GM23338 (cell line): ENCODE measurements around the gene CFAP300. TPM values are rescaled to one million over a fixed set of nuclear protein-coding genes. Genes with fewer than 3 reads are reported as not detected.

Source experiments
- ATAC-seq: fragments of 200-7000 bp; cut with Tn5 transposase; 3 replicates; pipeline ENCODE4 v1.9.1; 2020
- DNase-seq: peaks from one replicate; pipeline ENCODE4 v3.0.0-alpha.2; 2015; ENCODE audit warnings: low spot score
- H2AFZ ChIP-seq: fragments of 200-600 bp; sonication (generic); 2 replicates; pipeline ENCODE4 v1.8.0; 2016; ENCODE audit warnings: antibody characterized with exemption, mild to moderate bottlenecking, moderate library complexity
- H3F3A ChIP-seq: fragments of 200-600 bp; sonication (generic); replicated peaks from 2 replicates; pipeline ENCODE4 v1.8.0; 2017; ENCODE audit warnings: antibody characterized with exemption, mixed run types, low read depth
- H3K27ac ChIP-seq: fragments of 200-600 bp; sonication (generic); 2 replicates; pipeline ENCODE4 v1.6.1; 2016; ENCODE audit warnings: low read depth
- H3K27me3 ChIP-seq: fragments of 200-600 bp; sonication (generic); 2 replicates; pipeline ENCODE4 v1.8.0; 2016; ENCODE audit warnings: mild to moderate bottlenecking, mixed run types, moderate library complexity; ENCODE audit not compliant: insufficient read depth
- H3K36me3 ChIP-seq: fragments of 200-600 bp; sonication (generic); 2 replicates; pipeline ENCODE4 v1.8.0; 2016; ENCODE audit warnings: mild to moderate bottlenecking; ENCODE audit not compliant: insufficient read depth
- H3K4me1 ChIP-seq: fragments of 200-600 bp; sonication (generic); 2 replicates; pipeline ENCODE4 v1.8.0; 2016; ENCODE audit warnings: mild to moderate bottlenecking, moderate library complexity; ENCODE audit not compliant: insufficient read depth
- H3K4me2 ChIP-seq: fragments of 200-600 bp; sonication (generic); 2 replicates; pipeline ENCODE4 v1.7.1; 2017; ENCODE audit warnings: mixed run types
- H3K4me3 ChIP-seq: fragments of 200-600 bp; sonication (generic); 2 replicates; pipeline ENCODE4 v1.6.1; 2016; ENCODE audit warnings: mixed run types
- H3K79me2 ChIP-seq: fragments of 200-600 bp; sonication (generic); replicated peaks from 2 replicates; pipeline ENCODE4 v1.8.0; 2017; ENCODE audit warnings: mild to moderate bottlenecking; ENCODE audit not compliant: insufficient read depth
- H3K9me2 ChIP-seq: fragments of 200-600 bp; sonication (generic); 2 replicates; pipeline ENCODE4 v1.8.0; 2017; ENCODE audit not compliant: insufficient read depth
- H4K20me1 ChIP-seq: fragments of 200-600 bp; sonication (generic); replicated peaks from 2 replicates; pipeline ENCODE4 v1.8.0; 2017; ENCODE audit warnings: mild to moderate bottlenecking; ENCODE audit not compliant: insufficient read depth
- H3K27ac Mint-ChIP-seq: 2 replicates; pipeline ENCODE4 v1.8.0; 2020; ENCODE audit warnings: inconsistent platforms, mild to moderate bottlenecking, moderate library complexity, mixed read lengths
- H3K27me3 Mint-ChIP-seq: 3 replicates; pipeline ENCODE4 v1.8.0; 2022; ENCODE audit warnings: low read depth, mild to moderate bottlenecking, moderate library complexity, mixed read lengths, inconsistent platforms; ENCODE audit not compliant: insufficient read depth, poor library complexity
- H3K36me3 Mint-ChIP-seq: 3 replicates; pipeline ENCODE4 v1.8.0; 2021; ENCODE audit warnings: low read depth, mild to moderate bottlenecking, inconsistent platforms, moderate library complexity, mixed read lengths
- H3K4me1 Mint-ChIP-seq: 3 replicates; pipeline ENCODE4 v1.8.0; 2020; ENCODE audit warnings: mild to moderate bottlenecking, inconsistent platforms, mixed read lengths
- H3K4me3 Mint-ChIP-seq: 3 replicates; pipeline ENCODE4 v1.8.0; 2021; ENCODE audit warnings: moderate library complexity, mild to moderate bottlenecking, inconsistent platforms, mixed read lengths
- H3K9me3 Mint-ChIP-seq: 3 replicates; pipeline ENCODE4 v1.8.0; 2020; ENCODE audit warnings: moderate library complexity, mild to moderate bottlenecking, inconsistent platforms, mixed read lengths
- CREB1 ChIP-seq: fragments of 250-450 bp; sonication (Bioruptor Pico); IDR thresholded peaks from 2 replicates; pipeline ENCODE4 v1.5.0; 2020; ENCODE audit warnings: low read depth, mild to moderate bottlenecking, moderate library complexity
- EZH2 ChIP-seq: fragments of 200-600 bp; sonication (generic); IDR thresholded peaks from one replicate; pipeline ENCODE4 v1.8.0; 2017; ENCODE audit warnings: antibody characterized with exemption, mild to moderate bottlenecking, low read depth; ENCODE audit not compliant: unreplicated experiment
- EZH2phosphoT487 ChIP-seq: fragments of 200-600 bp; sonication (generic); IDR thresholded peaks from one replicate; pipeline ENCODE4 v1.8.1; 2018; ENCODE audit warnings: antibody characterized with exemption; ENCODE audit not compliant: unreplicated experiment
- JUNB ChIP-seq: IDR thresholded peaks from one replicate; pipeline ENCODE4 v1.6.1; 2016; ENCODE audit warnings: antibody characterized with exemption; ENCODE audit not compliant: unreplicated experiment
- NANOG ChIP-seq: IDR thresholded peaks from 2 replicates; pipeline ENCODE4 v1.6.1; 2016; ENCODE audit warnings: antibody characterized with exemption, borderline replicate concordance
- POLR2AphosphoS5 ChIP-seq: IDR thresholded peaks from 2 replicates; pipeline ENCODE4 v1.6.1; 2016; ENCODE audit warnings: antibody characterized with exemption, low read depth
- STAT1 ChIP-seq: IDR thresholded peaks from one replicate; pipeline ENCODE4 v1.6.1; 2016; ENCODE audit warnings: antibody characterized with exemption; ENCODE audit not compliant: unreplicated experiment
- ZNF114 ChIP-seq: fragments of 250-450 bp; sonication (Bioruptor Pico); IDR thresholded peaks from 2 replicates; pipeline ENCODE4 v1.5.0; 2020; ENCODE audit warnings: mild to moderate bottlenecking, moderate library complexity
- ZNF331 ChIP-seq: fragments of 250-450 bp; sonication (Bioruptor Pico); IDR thresholded peaks from 2 replicates; pipeline ENCODE4 v1.5.0; 2020; ENCODE audit warnings: low read depth, mild to moderate bottlenecking, moderate library complexity
- polyA plus RNA-seq: library from polyadenylated mRNA; unstranded; fragments of >200 nt; fragmentation: Nextera tagmentation; extraction: Ambion mirVana; gene quantifications from 2 replicates; pipeline ENCODE4 v1.2.1, GENCODE V29; 2016
- total RNA-seq: library from RNA; depleted of rRNA; stranded (reverse); fragments of >200 nt; shearing (Covaris generic); gene quantifications from 2 replicates; pipeline ENCODE4 v1.2.3, GENCODE V29; 2014
- TF ChIP-seq, protein P1 (sequence below): fragments of 250-450 bp; sonication (Bioruptor Pico); IDR thresholded peaks from 2 replicates; pipeline ENCODE4 v1.5.0; 2020; ENCODE audit warnings: mild to moderate bottlenecking, moderate library complexity
- TF ChIP-seq, protein P2 (sequence below), 2 experiments: fragments of 200-600 bp in 1 of 2; sonication (generic) in 1 of 2; conservative IDR thresholded peaks; 2 replicates each; pipeline versions ENCODE4 v1.5.1 to v1.6.1; 2016 to 2017; ENCODE audit warnings: antibody characterized with exemption in 2 of 2, low read depth in 2 of 2, mild to moderate bottlenecking in 2 of 2, moderate library complexity in 1 of 2
- TF ChIP-seq, protein P3 (sequence below): IDR thresholded peaks from 2 replicates; pipeline ENCODE4 v1.6.1; 2016; ENCODE audit warnings: antibody characterized with exemption
- TF ChIP-seq, protein P4 (sequence below): IDR thresholded peaks from one replicate; pipeline ENCODE4 v1.6.1; 2018; ENCODE audit warnings: antibody characterized with exemption; ENCODE audit not compliant: unreplicated experiment

CFAP300 gene
- total and polyA plus RNA-seq, 2 experiments from 2014 or later: 1.4 to 6.0 TPM

DNA sequence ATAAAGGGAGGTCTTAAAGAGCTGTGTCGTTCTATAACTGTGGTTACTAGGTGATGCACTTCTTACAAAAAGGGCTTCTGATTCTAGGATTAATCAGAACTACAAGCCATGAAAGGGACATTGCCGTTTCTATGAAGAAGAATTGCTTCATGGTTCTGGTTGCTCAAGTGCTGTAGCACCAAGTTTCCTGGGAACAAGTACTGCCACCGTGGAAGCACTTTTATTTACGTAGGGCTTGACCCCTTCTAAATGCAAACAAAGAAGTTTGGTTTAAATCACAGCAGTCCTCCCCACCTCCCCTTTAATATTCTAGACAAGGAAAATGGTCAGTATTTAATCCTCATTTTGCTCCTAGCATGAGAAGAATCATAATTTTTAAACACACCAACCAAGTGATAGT, 72.8 kb downstream of the CFAP300 start:
- Histone ChIP-seq H3K4me2 (peak overlapping the region; percentile 73), H3K4me1 (peaks cover 63% of the 10 kb centered on the region), H4K20me1 (no peaks in the 10 kb centered on the region), H3K4me3 (no peak overlapping the region), H3K9me2 (no peaks in the 10 kb centered on the region), H3K79me2 (peaks cover 94% of the 10 kb centered on the region), H3F3A (no peaks in the 10 kb centered on the region), H2AFZ (no peak overlapping the region), H3K27me3 (no peaks in the 10 kb centered on the region), H3K36me3 (no peaks in the 10 kb centered on the region), H3K27ac (peak overlapping the region; percentile 8)
- Mint-ChIP-seq H3K4me3 (peak overlapping the region; percentile 0; the same call in 2 of the 3 replicates), H3K4me1 (peaks cover 58% of the 10 kb centered on the region), H3K27ac (peak overlapping the region; percentile 10; the same call in 1 of the 2 replicates), H3K36me3 (peaks cover 39% of the 10 kb centered on the region), H3K27me3 (peaks cover 4% of the 10 kb centered on the region), H3K9me3 (peaks cover 22% of the 10 kb centered on the region)
- TF ChIP-seq ZNF114 (CRISPR knock-in tag) (no peak), EZH2 (no peak), ZNF331 (CRISPR knock-in tag) (no peak), POLR2AphosphoS5 (no peak), EZH2phosphoT487 (no peak), CREB1 (CRISPR knock-in tag) (no peak), STAT1 (no peak), JUNB (no peak), NANOG (no peak)
- TF ChIP-seq, protein P1, sequence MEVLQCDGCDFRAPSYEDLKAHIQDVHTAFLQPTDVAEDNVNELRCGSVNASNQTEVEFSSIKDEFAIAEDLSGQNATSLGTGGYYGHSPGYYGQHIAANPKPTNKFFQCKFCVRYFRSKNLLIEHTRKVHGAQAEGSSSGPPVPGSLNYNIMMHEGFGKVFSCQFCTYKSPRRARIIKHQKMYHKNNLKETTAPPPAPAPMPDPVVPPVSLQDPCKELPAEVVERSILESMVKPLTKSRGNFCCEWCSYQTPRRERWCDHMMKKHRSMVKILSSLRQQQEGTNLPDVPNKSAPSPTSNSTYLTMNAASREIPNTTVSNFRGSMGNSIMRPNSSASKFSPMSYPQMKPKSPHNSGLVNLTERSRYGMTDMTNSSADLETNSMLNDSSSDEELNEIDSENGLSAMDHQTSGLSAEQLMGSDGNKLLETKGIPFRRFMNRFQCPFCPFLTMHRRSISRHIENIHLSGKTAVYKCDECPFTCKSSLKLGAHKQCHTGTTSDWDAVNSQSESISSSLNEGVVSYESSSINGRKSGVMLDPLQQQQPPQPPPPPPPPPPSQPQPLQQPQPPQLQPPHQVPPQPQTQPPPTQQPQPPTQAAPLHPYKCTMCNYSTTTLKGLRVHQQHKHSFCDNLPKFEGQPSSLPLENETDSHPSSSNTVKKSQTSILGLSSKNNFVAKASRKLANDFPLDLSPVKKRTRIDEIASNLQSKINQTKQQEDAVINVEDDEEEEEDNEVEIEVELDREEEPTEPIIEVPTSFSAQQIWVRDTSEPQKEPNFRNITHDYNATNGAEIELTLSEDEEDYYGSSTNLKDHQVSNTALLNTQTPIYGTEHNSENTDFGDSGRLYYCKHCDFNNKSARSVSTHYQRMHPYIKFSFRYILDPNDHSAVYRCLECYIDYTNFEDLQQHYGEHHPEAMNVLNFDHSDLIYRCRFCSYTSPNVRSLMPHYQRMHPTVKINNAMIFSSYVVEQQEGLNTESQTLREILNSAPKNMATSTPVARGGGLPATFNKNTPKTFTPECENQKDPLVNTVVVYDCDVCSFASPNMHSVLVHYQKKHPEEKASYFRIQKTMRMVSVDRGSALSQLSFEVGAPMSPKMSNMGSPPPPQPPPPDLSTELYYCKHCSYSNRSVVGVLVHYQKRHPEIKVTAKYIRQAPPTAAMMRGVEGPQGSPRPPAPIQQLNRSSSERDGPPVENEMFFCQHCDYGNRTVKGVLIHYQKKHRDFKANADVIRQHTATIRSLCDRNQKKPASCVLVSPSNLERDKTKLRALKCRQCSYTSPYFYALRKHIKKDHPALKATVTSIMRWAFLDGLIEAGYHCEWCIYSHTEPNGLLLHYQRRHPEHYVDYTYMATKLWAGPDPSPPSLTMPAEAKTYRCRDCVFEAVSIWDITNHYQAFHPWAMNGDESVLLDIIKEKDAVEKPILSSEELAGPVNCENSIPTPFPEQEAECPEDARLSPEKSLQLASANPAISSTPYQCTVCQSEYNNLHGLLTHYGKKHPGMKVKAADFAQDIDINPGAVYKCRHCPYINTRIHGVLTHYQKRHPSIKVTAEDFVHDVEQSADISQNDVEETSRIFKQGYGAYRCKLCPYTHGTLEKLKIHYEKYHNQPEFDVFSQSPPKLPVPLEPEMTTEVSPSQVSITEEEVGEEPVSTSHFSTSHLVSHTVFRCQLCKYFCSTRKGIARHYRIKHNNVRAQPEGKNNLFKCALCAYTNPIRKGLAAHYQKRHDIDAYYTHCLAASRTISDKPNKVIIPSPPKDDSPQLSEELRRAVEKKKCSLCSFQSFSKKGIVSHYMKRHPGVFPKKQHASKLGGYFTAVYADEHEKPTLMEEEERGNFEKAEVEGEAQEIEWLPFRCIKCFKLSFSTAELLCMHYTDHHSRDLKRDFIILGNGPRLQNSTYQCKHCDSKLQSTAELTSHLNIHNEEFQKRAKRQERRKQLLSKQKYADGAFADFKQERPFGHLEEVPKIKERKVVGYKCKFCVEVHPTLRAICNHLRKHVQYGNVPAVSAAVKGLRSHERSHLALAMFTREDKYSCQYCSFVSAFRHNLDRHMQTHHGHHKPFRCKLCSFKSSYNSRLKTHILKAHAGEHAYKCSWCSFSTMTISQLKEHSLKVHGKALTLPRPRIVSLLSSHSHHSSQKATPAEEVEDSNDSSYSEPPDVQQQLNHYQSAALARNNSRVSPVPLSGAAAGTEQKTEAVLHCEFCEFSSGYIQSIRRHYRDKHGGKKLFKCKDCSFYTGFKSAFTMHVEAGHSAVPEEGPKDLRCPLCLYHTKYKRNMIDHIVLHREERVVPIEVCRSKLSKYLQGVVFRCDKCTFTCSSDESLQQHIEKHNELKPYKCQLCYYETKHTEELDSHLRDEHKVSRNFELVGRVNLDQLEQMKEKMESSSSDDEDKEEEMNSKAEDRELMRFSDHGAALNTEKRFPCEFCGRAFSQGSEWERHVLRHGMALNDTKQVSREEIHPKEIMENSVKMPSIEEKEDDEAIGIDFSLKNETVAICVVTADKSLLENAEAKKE (CRISPR knock-in tag): no peak
- TF ChIP-seq, protein P2, sequence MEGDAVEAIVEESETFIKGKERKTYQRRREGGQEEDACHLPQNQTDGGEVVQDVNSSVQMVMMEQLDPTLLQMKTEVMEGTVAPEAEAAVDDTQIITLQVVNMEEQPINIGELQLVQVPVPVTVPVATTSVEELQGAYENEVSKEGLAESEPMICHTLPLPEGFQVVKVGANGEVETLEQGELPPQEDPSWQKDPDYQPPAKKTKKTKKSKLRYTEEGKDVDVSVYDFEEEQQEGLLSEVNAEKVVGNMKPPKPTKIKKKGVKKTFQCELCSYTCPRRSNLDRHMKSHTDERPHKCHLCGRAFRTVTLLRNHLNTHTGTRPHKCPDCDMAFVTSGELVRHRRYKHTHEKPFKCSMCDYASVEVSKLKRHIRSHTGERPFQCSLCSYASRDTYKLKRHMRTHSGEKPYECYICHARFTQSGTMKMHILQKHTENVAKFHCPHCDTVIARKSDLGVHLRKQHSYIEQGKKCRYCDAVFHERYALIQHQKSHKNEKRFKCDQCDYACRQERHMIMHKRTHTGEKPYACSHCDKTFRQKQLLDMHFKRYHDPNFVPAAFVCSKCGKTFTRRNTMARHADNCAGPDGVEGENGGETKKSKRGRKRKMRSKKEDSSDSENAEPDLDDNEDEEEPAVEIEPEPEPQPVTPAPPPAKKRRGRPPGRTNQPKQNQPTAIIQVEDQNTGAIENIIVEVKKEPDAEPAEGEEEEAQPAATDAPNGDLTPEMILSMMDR (conservative IDR thresholded peaks at IDR 0.05; ENCODE audit: low read depth in 2 of 2): no peak
- TF ChIP-seq, protein P3, sequence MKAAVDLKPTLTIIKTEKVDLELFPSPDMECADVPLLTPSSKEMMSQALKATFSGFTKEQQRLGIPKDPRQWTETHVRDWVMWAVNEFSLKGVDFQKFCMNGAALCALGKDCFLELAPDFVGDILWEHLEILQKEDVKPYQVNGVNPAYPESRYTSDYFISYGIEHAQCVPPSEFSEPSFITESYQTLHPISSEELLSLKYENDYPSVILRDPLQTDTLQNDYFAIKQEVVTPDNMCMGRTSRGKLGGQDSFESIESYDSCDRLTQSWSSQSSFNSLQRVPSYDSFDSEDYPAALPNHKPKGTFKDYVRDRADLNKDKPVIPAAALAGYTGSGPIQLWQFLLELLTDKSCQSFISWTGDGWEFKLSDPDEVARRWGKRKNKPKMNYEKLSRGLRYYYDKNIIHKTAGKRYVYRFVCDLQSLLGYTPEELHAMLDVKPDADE: no peak
- TF ChIP-seq, protein P4, sequence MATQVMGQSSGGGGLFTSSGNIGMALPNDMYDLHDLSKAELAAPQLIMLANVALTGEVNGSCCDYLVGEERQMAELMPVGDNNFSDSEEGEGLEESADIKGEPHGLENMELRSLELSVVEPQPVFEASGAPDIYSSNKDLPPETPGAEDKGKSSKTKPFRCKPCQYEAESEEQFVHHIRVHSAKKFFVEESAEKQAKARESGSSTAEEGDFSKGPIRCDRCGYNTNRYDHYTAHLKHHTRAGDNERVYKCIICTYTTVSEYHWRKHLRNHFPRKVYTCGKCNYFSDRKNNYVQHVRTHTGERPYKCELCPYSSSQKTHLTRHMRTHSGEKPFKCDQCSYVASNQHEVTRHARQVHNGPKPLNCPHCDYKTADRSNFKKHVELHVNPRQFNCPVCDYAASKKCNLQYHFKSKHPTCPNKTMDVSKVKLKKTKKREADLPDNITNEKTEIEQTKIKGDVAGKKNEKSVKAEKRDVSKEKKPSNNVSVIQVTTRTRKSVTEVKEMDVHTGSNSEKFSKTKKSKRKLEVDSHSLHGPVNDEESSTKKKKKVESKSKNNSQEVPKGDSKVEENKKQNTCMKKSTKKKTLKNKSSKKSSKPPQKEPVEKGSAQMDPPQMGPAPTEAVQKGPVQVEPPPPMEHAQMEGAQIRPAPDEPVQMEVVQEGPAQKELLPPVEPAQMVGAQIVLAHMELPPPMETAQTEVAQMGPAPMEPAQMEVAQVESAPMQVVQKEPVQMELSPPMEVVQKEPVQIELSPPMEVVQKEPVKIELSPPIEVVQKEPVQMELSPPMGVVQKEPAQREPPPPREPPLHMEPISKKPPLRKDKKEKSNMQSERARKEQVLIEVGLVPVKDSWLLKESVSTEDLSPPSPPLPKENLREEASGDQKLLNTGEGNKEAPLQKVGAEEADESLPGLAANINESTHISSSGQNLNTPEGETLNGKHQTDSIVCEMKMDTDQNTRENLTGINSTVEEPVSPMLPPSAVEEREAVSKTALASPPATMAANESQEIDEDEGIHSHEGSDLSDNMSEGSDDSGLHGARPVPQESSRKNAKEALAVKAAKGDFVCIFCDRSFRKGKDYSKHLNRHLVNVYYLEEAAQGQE: no peak
- DNase-seq (peak; percentile 21), ATAC-seq (no peak)
